Upper lobe of left lung (tissue), 6 donors: ENCODE data around the gene DLL1. TPM values are rescaled to one million over a fixed set of nuclear protein-coding genes. Genes with fewer than 3 reads are reported as not detected.

Experiments used
- ATAC-seq, 2 donors: fragments of 200-7000 bp; cut with Tn5 transposase; one replicate each; pipeline ENCODE4 v1.9.1; 2022; ENCODE audit warnings: mild to moderate bottlenecking in 2 of 2, moderate library complexity in 2 of 2; ENCODE audit not compliant: low FRiP score in 2 of 2
- DNase-seq, 2 donors: peaks; one replicate each; pipeline ENCODE4 v3.0.0-alpha.2; 2019 to 2020
- H3K27ac ChIP-seq, 4 donors: fragments of 200-600 bp; sonication (generic); one replicate each; pipeline ENCODE4 v1.5.1; 2016 to 2019
- H3K27me3 ChIP-seq, 4 donors: fragments of 200-600 bp; sonication (generic); one replicate each; pipeline ENCODE4 v1.5.1; 2017 to 2019
- H3K36me3 ChIP-seq, 4 donors: fragments of 200-600 bp; sonication (generic); one replicate each; pipeline ENCODE4 v1.5.1; 2016 to 2019
- H3K4me1 ChIP-seq, 4 donors: fragments of 200-600 bp; sonication (generic); one replicate each; pipeline ENCODE4 v1.5.1; 2018 to 2019
- H3K4me3 ChIP-seq, 4 donors: fragments of 200-600 bp; sonication (generic); one replicate each; pipeline ENCODE4 v1.5.1; 2017 to 2019; ENCODE audit warnings: mild to moderate bottlenecking in 2 of 4, moderate library complexity in 1 of 4
- H3K9me3 ChIP-seq, 4 donors: fragments of 200-600 bp; sonication (generic); one replicate each; pipeline ENCODE4 v1.5.1; 2018 to 2019
- CTCF ChIP-seq, 6 experiments: fragments of 450-650 bp in 4 of 6; fragments of 200-600 bp in 2 of 6; sonication (generic) in 2 of 6; IDR thresholded peaks; one replicate each; pipeline ENCODE4 v1.5.1; 2016 to 2019; ENCODE audit warnings: antibody characterized with exemption in 6 of 6
- EP300 ChIP-seq, 4 donors: sonication (generic); formaldehyde crosslinking; IDR thresholded peaks; one replicate each; pipeline ENCODE4 v1.5.1; 2017; ENCODE audit warnings: antibody characterized with exemption in 4 of 4, control low read depth in 2 of 4
- POLR2A ChIP-seq, 4 donors: fragments of 450-650 bp; IDR thresholded peaks; one replicate each; pipeline ENCODE4 v1.5.1; 2016 to 2017; ENCODE audit warnings: antibody characterized with exemption in 4 of 4, mild to moderate bottlenecking in 2 of 4
- POLR2AphosphoS5 ChIP-seq, 2 donors: sonication (generic); formaldehyde crosslinking; IDR thresholded peaks; one replicate each; pipeline ENCODE4 v1.5.1; 2017; ENCODE audit warnings: antibody characterized with exemption in 2 of 2
- WGBS, 2 donors: methylation state at CpG; one replicate each; pipeline ENCODE4 v1.1.5; 2017 to 2018; 5-methylcytosine and 5-hydroxymethylcytosine counted together
- total RNA-seq, 6 donors: library from RNA; depleted of rRNA in 4 of 6; stranded (reverse); fragments of >200 nt in 4 of 6; gene quantifications; one replicate each; pipeline versions ENCODE4 v1.1.0 to v1.2.1, GENCODE V29; 2016 to 2021
- donor health status: DM: no; HTN: no; CAD: no; lungs with moderate emphysema.
- donor health status: DM: no; HTN: yes; CAD: no; lungs with severe emphysema.

Gene DLL1
- total RNA-seq, 6 donors from 2014 or later, result 3.8 to 20.1 (median 10.2) TPM

- Histone ChIP-seq H3K27me3 (peaks cover 0 to 21% (median 13%) of the 10 kb centered on the region in 4 donors), H3K27ac (no peak overlapping the region), H3K9me3 (no peaks in the 10 kb centered on the region), H3K36me3 (peaks cover 0 to 36% (median 10%) of the 10 kb centered on the region in 4 donors), H3K4me3 (no peak overlapping the region), H3K4me1 (peaks cover 26 to 57% (median 38%) of the 10 kb centered on the region in 4 donors)
- DNase-seq (no peak), ATAC-seq (no peak)
- 88 to 91% methylated on average over 15 to 24 of the region's 24 CpGs for WGBS, 2 donors
- no peak for TF ChIP-seq POLR2A (IDR thresholded peaks at IDR 0.05)
- TF ChIP-seq EP300 (IDR thresholded peaks at IDR 0.05), result no peak
- TF ChIP-seq CTCF (IDR thresholded peaks at IDR 0.05), result no peak
- no peak for TF ChIP-seq POLR2AphosphoS5 (IDR thresholded peaks at IDR 0.05)
Measured at GRCh38 chr6:170284866-170285469, 5.9 kb downstream of the DLL1 start.

GRCh38 chr6:170284126-170284773 is 6.6 kb downstream of the DLL1 start:
- H3K4me3 ChIP-seq, result no peak overlapping the region
- H3K36me3 ChIP-seq, result peaks cover 0 to 36% (median 10%) of the 10 kb centered on the region in 4 donors
- DNase-seq (no peak), ATAC-seq (no peak)
- no peaks in the 10 kb centered on the region for H3K9me3 ChIP-seq
- H3K4me1 ChIP-seq, result peaks cover 23 to 54% (median 33%) of the 10 kb centered on the region in 4 donors
- no peak overlapping the region for H3K27ac ChIP-seq
- WGBS, 2 donors, result 91 to 100% methylated on average over 5 to 15 of the region's 15 CpGs
- H3K27me3 ChIP-seq, result peaks cover 0 to 14% (median 6%) of the 10 kb centered on the region in 4 donors
- TF ChIP-seq POLR2AphosphoS5 (IDR thresholded peaks at IDR 0.05) (no peak), EP300 (IDR thresholded peaks at IDR 0.05) (no peak), POLR2A (IDR thresholded peaks at IDR 0.05) (no peak), CTCF (IDR thresholded peaks at IDR 0.05) (no peak)

GRCh38 chr6:170283212-170284081 is 7.4 kb downstream of the DLL1 start:
- no peak overlapping the region for H3K4me3 ChIP-seq
- peaks cover 21 to 52% (median 28%) of the 10 kb centered on the region in 4 donors for H3K4me1 ChIP-seq
- H3K27ac ChIP-seq, result no peak overlapping the region
- TF ChIP-seq POLR2A (IDR thresholded peaks at IDR 0.05) (no peak), EP300 (IDR thresholded peaks at IDR 0.05) (no peak), CTCF (IDR thresholded peaks at IDR 0.05) (no peak), POLR2AphosphoS5 (IDR thresholded peaks at IDR 0.05) (no peak)
- H3K27me3 ChIP-seq, result peaks cover 0 to 5% (median 2%) of the 10 kb centered on the region in 4 donors
- peaks cover 0 to 36% (median 10%) of the 10 kb centered on the region in 4 donors for H3K36me3 ChIP-seq
- ATAC-seq (no peak), DNase-seq (peak in 1 of 2 donors; percentile 81)
- WGBS, 2 donors, result 92 to 97% methylated on average over 24 to 60 of the region's 60 CpGs
- no peaks in the 10 kb centered on the region for H3K9me3 ChIP-seq

GRCh38 chr6:170282512-170283158 is 8.2 kb downstream of the DLL1 start:
- WGBS, 2 donors, result 93 to 97% methylated on average over 27 to 28 of the region's 28 CpGs
- Histone ChIP-seq H3K4me1 (peaks cover 21 to 49% (median 25%) of the 10 kb centered on the region in 4 donors), H3K36me3 (peaks cover 0 to 36% (median 10%) of the 10 kb centered on the region in 4 donors), H3K27me3 (no peaks in the 10 kb centered on the region), H3K27ac (no peak overlapping the region), H3K9me3 (no peaks in the 10 kb centered on the region), H3K4me3 (no peak overlapping the region)
- no peak for DNase-seq
- TF ChIP-seq POLR2AphosphoS5 (IDR thresholded peaks at IDR 0.05) (no peak), EP300 (IDR thresholded peaks at IDR 0.05) (no peak), POLR2A (IDR thresholded peaks at IDR 0.05) (no peak), CTCF (IDR thresholded peaks at IDR 0.05) (no peak)
- no peak for ATAC-seq
